ENCODE results near the gene SNCG. TPM values are rescaled to one million over a fixed set of nuclear protein-coding genes. Genes with fewer than 3 reads are reported as not detected.
"Not testable (repeated sequence)": the region's sequence is repeated elsewhere in the genome, so short reads cannot be mapped to it uniquely, and the experiment has no call there.

The SNCG gene
- total and polyA plus RNA-seq, 2 donors (not counting 1 experiment from before 2014, with no cell fraction given): not detected

DNA sequence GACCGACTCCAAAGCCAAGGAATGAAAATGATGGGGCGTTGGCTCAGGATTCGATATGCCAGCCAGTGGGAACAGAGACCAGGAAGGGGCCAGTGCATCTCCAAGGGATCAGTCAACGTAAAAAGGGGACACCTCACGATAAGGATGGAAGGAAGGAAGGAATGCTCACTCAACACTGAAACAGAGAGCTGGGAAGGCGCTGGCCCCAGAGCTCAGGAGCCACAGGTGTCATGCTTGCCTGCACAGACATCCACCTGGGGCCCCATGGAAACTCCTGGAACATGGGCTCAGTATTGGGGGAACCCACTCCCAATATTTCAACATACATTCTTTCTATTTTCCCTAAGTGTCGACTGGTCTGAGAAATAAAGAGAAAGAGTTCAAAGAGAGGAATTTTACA, 6.3 kb upstream of the SNCG start:
- Mint-ChIP-seq H3K4me1 (no peaks in the 10 kb centered on the region), H3K9me3 (ENCODE audit: insufficient read depth) (peaks cover 7% of the 10 kb centered on the region), H3K27me3 (peaks cover under 1% of the 10 kb centered on the region), H3K4me3 (no peak overlapping the region), H3K27ac (no peak overlapping the region)
- no peak overlapping the region for H3K4me2 ChIP-seq (replicated peaks; ENCODE audit: low read depth, low read length, poor library complexity, severe bottlenecking)
- H3K27me3 ChIP-seq (replicated peaks in 1 of 4; ENCODE audit: control extremely low read depth in 1 of 4, control insufficient read depth in 3 of 4, insufficient read depth in 4 of 4, low read length in 3 of 4): peaks cover 0 to 2% (median 0%) of the 10 kb centered on the region in 4 experiments
- no peaks in the 10 kb centered on the region for H3K79me2 ChIP-seq (ENCODE audit: control insufficient read depth, insufficient read depth, low read length)
- H3K27ac ChIP-seq (ENCODE audit: low read length in 2 of 2): no peak overlapping the region
- TF ChIP-seq, protein P1, sequence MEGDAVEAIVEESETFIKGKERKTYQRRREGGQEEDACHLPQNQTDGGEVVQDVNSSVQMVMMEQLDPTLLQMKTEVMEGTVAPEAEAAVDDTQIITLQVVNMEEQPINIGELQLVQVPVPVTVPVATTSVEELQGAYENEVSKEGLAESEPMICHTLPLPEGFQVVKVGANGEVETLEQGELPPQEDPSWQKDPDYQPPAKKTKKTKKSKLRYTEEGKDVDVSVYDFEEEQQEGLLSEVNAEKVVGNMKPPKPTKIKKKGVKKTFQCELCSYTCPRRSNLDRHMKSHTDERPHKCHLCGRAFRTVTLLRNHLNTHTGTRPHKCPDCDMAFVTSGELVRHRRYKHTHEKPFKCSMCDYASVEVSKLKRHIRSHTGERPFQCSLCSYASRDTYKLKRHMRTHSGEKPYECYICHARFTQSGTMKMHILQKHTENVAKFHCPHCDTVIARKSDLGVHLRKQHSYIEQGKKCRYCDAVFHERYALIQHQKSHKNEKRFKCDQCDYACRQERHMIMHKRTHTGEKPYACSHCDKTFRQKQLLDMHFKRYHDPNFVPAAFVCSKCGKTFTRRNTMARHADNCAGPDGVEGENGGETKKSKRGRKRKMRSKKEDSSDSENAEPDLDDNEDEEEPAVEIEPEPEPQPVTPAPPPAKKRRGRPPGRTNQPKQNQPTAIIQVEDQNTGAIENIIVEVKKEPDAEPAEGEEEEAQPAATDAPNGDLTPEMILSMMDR (IDR thresholded peaks at IDR 0.05): no peak
- no peak for TF ChIP-seq EZH2 (IDR thresholded peaks at IDR 0.05; ENCODE audit: borderline replicate concordance, insufficient read depth, low read depth, low read length, poor library complexity, severe bottlenecking)
- no peaks in the 10 kb centered on the region for H3K36me3 ChIP-seq (replicated peaks in 1 of 2; ENCODE audit: control extremely low read depth in 1 of 2, control insufficient read depth in 1 of 2, extremely low read depth in 1 of 2, insufficient read depth in 2 of 2, low read length in 1 of 2)
- ChIA-PET POLR2A (no interaction called here), CTCF (no interaction called here)
- no peaks in the 10 kb centered on the region for H4K20me1 ChIP-seq (ENCODE audit: control insufficient read depth, insufficient read depth, low read length, poor library complexity, severe bottlenecking)
- no peak for ATAC-seq (ENCODE audit: low read depth)
- H2AFZ ChIP-seq (ENCODE audit: insufficient read depth, low read depth, low read length, poor library complexity, severe bottlenecking): no peak overlapping the region
- H3K9me3 ChIP-seq (ENCODE audit: control extremely low read depth in 1 of 3, control insufficient read depth in 2 of 3, insufficient read depth in 1 of 3, low read length in 2 of 3): peaks cover 0 to 24% (median 6%) of the 10 kb centered on the region in 3 donors
- WGBS (ENCODE audit: insufficient coverage): 92% methylated on average over 6 of the region's 7 CpGs
- no peak overlapping the region for H3K4me3 ChIP-seq (ENCODE audit: control extremely low read depth in 1 of 5, extremely low read depth in 1 of 5, insufficient read depth in 1 of 5, low read depth in 2 of 5, low read length in 4 of 5)
- no peak overlapping the region for H3K9ac ChIP-seq (ENCODE audit: low read length)
- intact Hi-C loops (cut with micrococcal nuclease): no loop called here
- H3K4me1 ChIP-seq (ENCODE audit: control insufficient read depth in 2 of 2, insufficient read depth in 2 of 2, low read length in 2 of 2): no peaks in the 10 kb centered on the region
- no peak for DNase-seq

DNA sequence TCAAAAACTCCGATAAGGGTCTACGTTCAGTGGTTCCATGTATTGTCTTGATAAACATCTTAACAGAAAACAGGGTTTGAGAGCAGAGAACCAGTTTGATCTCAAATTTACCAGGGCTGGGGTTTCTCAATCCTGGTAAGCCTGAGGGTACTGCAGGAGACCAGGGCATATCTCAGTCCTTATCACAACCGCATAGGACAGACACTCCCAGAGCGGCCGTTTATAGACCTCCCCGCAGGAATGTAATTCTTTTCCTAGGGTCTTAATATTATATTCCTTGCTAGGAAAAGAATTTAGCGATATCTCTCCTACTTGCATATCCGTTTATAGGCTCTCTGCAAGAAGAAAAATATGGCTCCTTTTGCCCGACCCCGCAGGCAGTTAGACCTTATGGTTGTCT, 5.7 kb upstream of the SNCG start:
- intact Hi-C loops (cut with micrococcal nuclease); H3K4me1 Mint-ChIP-seq; H4K20me1 ChIP-seq (ENCODE audit: control insufficient read depth, insufficient read depth, low read length, poor library complexity, severe bottlenecking); H3K36me3 ChIP-seq (replicated peaks in 1 of 2; ENCODE audit: control extremely low read depth in 1 of 2, control insufficient read depth in 1 of 2, extremely low read depth in 1 of 2, insufficient read depth in 2 of 2, low read length in 1 of 2); H3K79me2 ChIP-seq (ENCODE audit: control insufficient read depth, insufficient read depth, low read length); H3K9ac ChIP-seq (ENCODE audit: low read length); H3K27ac ChIP-seq (ENCODE audit: low read length in 2 of 2); H3K27me3 Mint-ChIP-seq; H3K27ac Mint-ChIP-seq; H3K27me3 ChIP-seq (replicated peaks in 1 of 4; ENCODE audit: control extremely low read depth in 1 of 4, control insufficient read depth in 3 of 4, insufficient read depth in 4 of 4, low read length in 3 of 4); DNase-seq; H3K4me2 ChIP-seq (replicated peaks; ENCODE audit: low read depth, low read length, poor library complexity, severe bottlenecking); H2AFZ ChIP-seq (ENCODE audit: insufficient read depth, low read depth, low read length, poor library complexity, severe bottlenecking); H3K4me3 Mint-ChIP-seq; CTCF ChIA-PET; POLR2A ChIA-PET; H3K9me3 Mint-ChIP-seq (ENCODE audit: insufficient read depth); ATAC-seq (ENCODE audit: low read depth); H3K4me3 ChIP-seq (ENCODE audit: control extremely low read depth in 1 of 5, extremely low read depth in 1 of 5, insufficient read depth in 1 of 5, low read depth in 2 of 5, low read length in 4 of 5); H3K4me1 ChIP-seq (ENCODE audit: control insufficient read depth in 2 of 2, insufficient read depth in 2 of 2, low read length in 2 of 2): not testable (repeated sequence)
- WGBS (ENCODE audit: insufficient coverage): 97% methylated on average over 5 of the region's 10 CpGs
- H3K9me3 ChIP-seq (ENCODE audit: control extremely low read depth in 1 of 3, control insufficient read depth in 2 of 3, insufficient read depth in 1 of 3, low read length in 2 of 3): peaks cover 0 to 24% (median 6%) of the 10 kb centered on the region in 3 donors

All from B cell (primary cell).